ENCODE measurements around the gene GTPBP6.

GTPBP6 gene

GRCh38 chrX:355329-356050 lies 36.9 kb upstream of the GTPBP6 start:
- no peak overlapping the region for H3K4me2 ChIP-seq (ENCODE audit: low read depth, low read length, poor library complexity, severe bottlenecking)
- H3K9me2 ChIP-seq (replicated peaks; ENCODE audit: insufficient read depth, low read length), result no peaks in the 10 kb centered on the region
- H3F3A ChIP-seq (ENCODE audit: insufficient read depth), result no peaks in the 10 kb centered on the region
- TF ChIP-seq, protein P1, sequence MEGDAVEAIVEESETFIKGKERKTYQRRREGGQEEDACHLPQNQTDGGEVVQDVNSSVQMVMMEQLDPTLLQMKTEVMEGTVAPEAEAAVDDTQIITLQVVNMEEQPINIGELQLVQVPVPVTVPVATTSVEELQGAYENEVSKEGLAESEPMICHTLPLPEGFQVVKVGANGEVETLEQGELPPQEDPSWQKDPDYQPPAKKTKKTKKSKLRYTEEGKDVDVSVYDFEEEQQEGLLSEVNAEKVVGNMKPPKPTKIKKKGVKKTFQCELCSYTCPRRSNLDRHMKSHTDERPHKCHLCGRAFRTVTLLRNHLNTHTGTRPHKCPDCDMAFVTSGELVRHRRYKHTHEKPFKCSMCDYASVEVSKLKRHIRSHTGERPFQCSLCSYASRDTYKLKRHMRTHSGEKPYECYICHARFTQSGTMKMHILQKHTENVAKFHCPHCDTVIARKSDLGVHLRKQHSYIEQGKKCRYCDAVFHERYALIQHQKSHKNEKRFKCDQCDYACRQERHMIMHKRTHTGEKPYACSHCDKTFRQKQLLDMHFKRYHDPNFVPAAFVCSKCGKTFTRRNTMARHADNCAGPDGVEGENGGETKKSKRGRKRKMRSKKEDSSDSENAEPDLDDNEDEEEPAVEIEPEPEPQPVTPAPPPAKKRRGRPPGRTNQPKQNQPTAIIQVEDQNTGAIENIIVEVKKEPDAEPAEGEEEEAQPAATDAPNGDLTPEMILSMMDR (IDR thresholded peaks at IDR 0.05; ENCODE audit: insufficient read depth, low read length, poor library complexity, severe bottlenecking), result no peak
- no peak for TF ChIP-seq EZH2phosphoT487 (conservative IDR thresholded peaks at IDR 0.05; ENCODE audit: low read length)
- H3K4me3 ChIP-seq (ENCODE audit: insufficient read depth, low read length, poor library complexity, severe bottlenecking), result no peak overlapping the region
- no peaks in the 10 kb centered on the region for H3K9me3 ChIP-seq (ENCODE audit: insufficient read depth, low read length)
- H3K27ac ChIP-seq (ENCODE audit: low read depth, low read length), result no peak overlapping the region
- no peak overlapping the region for H2AFZ ChIP-seq (ENCODE audit: low read depth, low read length, severe bottlenecking)
- H3K79me2 ChIP-seq (ENCODE audit: insufficient read depth, low read length), result no peaks in the 10 kb centered on the region
- H3K27me3 ChIP-seq (ENCODE audit: low read length), result no peaks in the 10 kb centered on the region
- H3K9ac ChIP-seq (ENCODE audit: low read length), result no peak overlapping the region
- no peaks in the 10 kb centered on the region for H4K20me1 ChIP-seq (ENCODE audit: low read depth, low read length)
- H3K36me3 ChIP-seq (ENCODE audit: low read length), result no peaks in the 10 kb centered on the region

GRCh38 chrX:353566-354535 lies 35.3 kb upstream of the GTPBP6 start:
- Histone ChIP-seq H3K36me3 (ENCODE audit: low read length) (no peaks in the 10 kb centered on the region), H3K4me2 (ENCODE audit: low read depth, low read length, poor library complexity, severe bottlenecking) (no peak overlapping the region), H3K27me3 (ENCODE audit: low read length) (no peaks in the 10 kb centered on the region), H3K9me2 (replicated peaks; ENCODE audit: insufficient read depth, low read length) (no peaks in the 10 kb centered on the region), H3K4me3 (ENCODE audit: insufficient read depth, low read length, poor library complexity, severe bottlenecking) (no peak overlapping the region), H3F3A (ENCODE audit: insufficient read depth) (no peaks in the 10 kb centered on the region), H3K27ac (ENCODE audit: low read depth, low read length) (no peak overlapping the region), H4K20me1 (ENCODE audit: low read depth, low read length) (no peaks in the 10 kb centered on the region), H3K9me3 (ENCODE audit: insufficient read depth, low read length) (no peaks in the 10 kb centered on the region), H2AFZ (ENCODE audit: low read depth, low read length, severe bottlenecking) (no peak overlapping the region), H3K79me2 (ENCODE audit: insufficient read depth, low read length) (no peaks in the 10 kb centered on the region), H3K9ac (ENCODE audit: low read length) (no peak overlapping the region)
- TF ChIP-seq, protein P1 (IDR thresholded peaks at IDR 0.05; ENCODE audit: insufficient read depth, low read length, poor library complexity, severe bottlenecking), result no peak

DNA sequence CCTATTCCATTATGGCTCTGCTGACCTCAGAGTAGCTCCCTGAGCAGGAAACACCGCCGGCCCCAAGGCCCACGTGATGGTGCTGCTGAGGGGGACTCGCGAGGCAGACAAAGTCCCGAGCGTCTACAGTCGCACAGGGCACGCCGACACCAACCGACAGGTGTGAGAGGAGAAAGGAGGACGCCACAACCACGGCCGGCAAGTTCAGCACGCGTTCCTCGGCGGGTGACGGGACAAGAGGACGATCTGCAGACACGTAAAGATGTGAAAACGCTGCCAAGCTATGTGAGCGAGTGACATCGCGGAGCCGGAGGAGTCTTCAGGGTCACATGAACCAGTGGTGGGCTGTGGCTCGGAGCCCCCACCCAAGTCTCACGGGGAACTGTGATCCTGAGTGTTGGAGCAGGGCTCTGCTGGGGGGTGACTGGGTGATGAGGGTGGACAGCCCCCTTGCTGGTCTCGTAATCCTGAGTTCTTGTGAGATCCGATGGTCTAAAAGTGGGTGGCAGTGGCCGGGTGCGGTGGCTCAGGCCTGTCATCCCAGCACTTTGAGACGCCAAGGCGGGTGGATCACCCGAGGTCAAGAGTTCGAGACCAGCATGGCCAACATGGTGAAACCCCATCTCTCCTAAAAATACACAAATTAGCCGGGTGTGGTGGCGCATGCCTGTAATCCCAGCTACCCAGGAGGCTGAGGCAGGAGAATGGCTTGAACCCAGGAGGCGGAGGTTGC lies 34.2 kb upstream of the GTPBP6 start:
- TF ChIP-seq EZH2phosphoT487 (conservative IDR thresholded peaks at IDR 0.05; ENCODE audit: low read length), result no peak
- TF ChIP-seq, protein P1 (IDR thresholded peaks at IDR 0.05; ENCODE audit: insufficient read depth, low read length, poor library complexity, severe bottlenecking), result no peak
- Histone ChIP-seq H4K20me1 (ENCODE audit: low read depth, low read length) (no peaks in the 10 kb centered on the region), H3K4me2 (ENCODE audit: low read depth, low read length, poor library complexity, severe bottlenecking) (no peak overlapping the region), H3F3A (ENCODE audit: insufficient read depth) (no peaks in the 10 kb centered on the region), H3K36me3 (ENCODE audit: low read length) (no peaks in the 10 kb centered on the region), H3K27ac (ENCODE audit: low read depth, low read length) (no peak overlapping the region), H2AFZ (ENCODE audit: low read depth, low read length, severe bottlenecking) (no peak overlapping the region), H3K9ac (ENCODE audit: low read length) (no peak overlapping the region), H3K79me2 (ENCODE audit: insufficient read depth, low read length) (no peaks in the 10 kb centered on the region), H3K9me2 (replicated peaks; ENCODE audit: insufficient read depth, low read length) (no peaks in the 10 kb centered on the region), H3K9me3 (ENCODE audit: insufficient read depth, low read length) (no peaks in the 10 kb centered on the region), H3K4me3 (ENCODE audit: insufficient read depth, low read length, poor library complexity, severe bottlenecking) (no peak overlapping the region), H3K27me3 (ENCODE audit: low read length) (no peaks in the 10 kb centered on the region)

Data from SU-DHL-6 (cell line).